Liver (tissue), 9 donors: ENCODE data around the gene RPTOR. TPM values are rescaled to one million over a fixed set of nuclear protein-coding genes. Genes with fewer than 3 reads are reported as not detected.

Experiments
- DNase-seq: peaks from one replicate; pipeline ENCODE4 v3.0.0-alpha.2; 2017; ENCODE audit warnings: low spot score
- H3K27ac ChIP-seq, 2 donors: one replicate each; pipeline ENCODE4 v1.7.0; 2013; ENCODE audit warnings: inconsistent platforms in 2 of 2, low read length in 2 of 2, control low read depth in 1 of 2, low read depth in 1 of 2, mild to moderate bottlenecking in 1 of 2
- H3K27me3 ChIP-seq, 4 donors: one replicate each; pipeline versions ENCODE4 v1.6.1 to v1.7.0; 2013; ENCODE audit warnings: low read length in 3 of 4, inconsistent platforms in 1 of 4, mild to moderate bottlenecking in 1 of 4, moderate library complexity in 1 of 4; ENCODE audit not compliant: control insufficient read depth in 4 of 4, insufficient read depth in 4 of 4
- H3K36me3 ChIP-seq, 4 donors: one replicate each; pipeline versions ENCODE4 v1.6.1 to v1.7.0; 2013; ENCODE audit warnings: low read length in 3 of 4, mild to moderate bottlenecking in 3 of 4, low read depth in 1 of 4, moderate library complexity in 1 of 4; ENCODE audit not compliant: control insufficient read depth in 4 of 4, insufficient read depth in 3 of 4
- H3K4me1 ChIP-seq, 4 donors: one replicate each; pipeline versions ENCODE4 v1.6.1 to v1.7.0; 2013; ENCODE audit warnings: low read length in 3 of 4, mild to moderate bottlenecking in 3 of 4, moderate library complexity in 1 of 4; ENCODE audit not compliant: control insufficient read depth in 4 of 4, insufficient read depth in 4 of 4
- H3K4me3 ChIP-seq, 3 donors: one replicate each; pipeline versions ENCODE4 v1.6.1 to v1.7.0; 2013; ENCODE audit warnings: low read length in 3 of 3, control low read depth in 1 of 3, low read depth in 1 of 3, mild to moderate bottlenecking in 1 of 3
- H3K9ac ChIP-seq, 2 donors: one replicate each; pipeline ENCODE4 v1.7.0; 2013; ENCODE audit warnings: low read length in 2 of 2, mild to moderate bottlenecking in 2 of 2, moderate library complexity in 2 of 2, control low read depth in 1 of 2, low read depth in 1 of 2
- H3K9me3 ChIP-seq, 4 donors: one replicate each; pipeline versions ENCODE4 v1.6.1 to v1.7.0; 2013; ENCODE audit warnings: low read length in 3 of 4; ENCODE audit not compliant: control insufficient read depth in 4 of 4
- EGR1 ChIP-seq, 2 donors: IDR thresholded peaks; 2 replicates each; pipeline ENCODE4 v1.6.1; 2016 to 2018; ENCODE audit warnings: antibody characterized with exemption in 2 of 2, low read depth in 2 of 2
- FOXA1 ChIP-seq: IDR thresholded peaks from 2 replicates; pipeline ENCODE4 v1.6.1; 2016; ENCODE audit warnings: antibody characterized with exemption
- FOXA2 ChIP-seq: IDR thresholded peaks from 2 replicates; pipeline ENCODE4 v1.6.1; 2016; ENCODE audit warnings: antibody characterized with exemption
- GABPA ChIP-seq, 2 donors: IDR thresholded peaks in 1 of 2; conservative IDR thresholded peaks in 1 of 2; 2 replicates each; pipeline ENCODE4 v1.6.1; 2016; ENCODE audit warnings: antibody characterized with exemption in 2 of 2, mild to moderate bottlenecking in 1 of 2, moderate library complexity in 1 of 2
- HNF4G ChIP-seq: IDR thresholded peaks from 2 replicates; pipeline ENCODE4 v1.6.1; 2016; ENCODE audit warnings: antibody characterized with exemption
- JUND ChIP-seq, 2 donors: IDR thresholded peaks; 2 replicates each; pipeline ENCODE4 v1.6.1; 2016; ENCODE audit warnings: antibody characterized with exemption in 2 of 2
- MAX ChIP-seq: IDR thresholded peaks from 2 replicates; pipeline ENCODE4 v1.6.1; 2016; ENCODE audit warnings: antibody characterized with exemption
- NR2F2 ChIP-seq: IDR thresholded peaks from 2 replicates; pipeline ENCODE4 v1.6.1; 2016; ENCODE audit warnings: antibody characterized with exemption
- RAD21 ChIP-seq, 2 donors: IDR thresholded peaks; 2 replicates each; pipeline ENCODE4 v1.6.1; 2016; ENCODE audit warnings: antibody characterized with exemption in 2 of 2, mild to moderate bottlenecking in 2 of 2
- RXRA ChIP-seq, 2 donors: IDR thresholded peaks; 2 replicates each; pipeline ENCODE4 v1.6.1; 2017 to 2018; ENCODE audit warnings: antibody characterized with exemption in 2 of 2, mild to moderate bottlenecking in 1 of 2
- TAF1 ChIP-seq: conservative IDR thresholded peaks from 2 replicates; pipeline ENCODE4 v1.6.1; 2016; ENCODE audit warnings: antibody characterized with exemption, mild to moderate bottlenecking
- YY1 ChIP-seq: IDR thresholded peaks from 2 replicates; pipeline ENCODE4 v1.6.1; 2016; ENCODE audit warnings: antibody characterized with exemption, mild to moderate bottlenecking
- WGBS: extraction: QIAGEN DNeasy Blood & Tissue Kit; methylation state at CpG from one replicate; pipeline ENCODE4 v1.1.7; 2013; 5-methylcytosine and 5-hydroxymethylcytosine counted together
- polyA plus RNA-seq, 2 donors: library from polyadenylated mRNA; stranded (reverse) in 1 of 2; unstranded in 1 of 2; fragments of 200-250 nt in 1 of 2; fragments of >200 nt in 1 of 2; fragmentation: Nextera tagmentation in 1 of 2; extraction: Ambion mirVana in 1 of 2; gene quantifications; one replicate each; pipeline versions ENCODE4 v1.2.1 to v1.2.3, GENCODE V29; 2013 to 2015
- total RNA-seq, 2 donors: library from RNA; depleted of rRNA; stranded (reverse); fragments of >200 nt; gene quantifications; one replicate each; pipeline ENCODE4 v1.2.3, GENCODE V29; 2014
- TF ChIP-seq, protein P1 (sequence below): fragments of 150-350 bp; IDR thresholded peaks from 2 replicates; pipeline ENCODE4 v1.5.1; 2017; ENCODE audit warnings: improper control_type of control experiment, low read depth, low read length; ENCODE audit not compliant: missing input control
- TF ChIP-seq, protein P2 (sequence below): IDR thresholded peaks from 2 replicates; pipeline ENCODE4 v1.6.1; 2016; ENCODE audit warnings: antibody characterized with exemption
- donor health status: healthy.
- donor health status: healthy.
- donor health status: healthy.
- donor health status: healthy.
- donor health status: healthy.

Gene RPTOR
- total and polyA plus RNA-seq, 4 donors, result 4.8 to 25.4 (median 11.6) TPM

GRCh38 chr17:80614332-80615047, 69.9 kb downstream of the RPTOR start:
- 93% methylated on average over 12 of the region's 12 CpGs for WGBS
- H3K36me3 ChIP-seq, result no peaks in the 10 kb centered on the region

GRCh38 chr17:80615376-80615775, 70.7 kb downstream of the RPTOR start:
- H3K36me3 ChIP-seq, result no peaks in the 10 kb centered on the region
- no peak for DNase-seq
- H3K9ac ChIP-seq, result no peak overlapping the region
- H3K27me3 ChIP-seq, result no peaks in the 10 kb centered on the region
- no peaks in the 10 kb centered on the region for H3K4me1 ChIP-seq
- TF ChIP-seq FOXA1, result no peak
- TF ChIP-seq, protein P1, sequence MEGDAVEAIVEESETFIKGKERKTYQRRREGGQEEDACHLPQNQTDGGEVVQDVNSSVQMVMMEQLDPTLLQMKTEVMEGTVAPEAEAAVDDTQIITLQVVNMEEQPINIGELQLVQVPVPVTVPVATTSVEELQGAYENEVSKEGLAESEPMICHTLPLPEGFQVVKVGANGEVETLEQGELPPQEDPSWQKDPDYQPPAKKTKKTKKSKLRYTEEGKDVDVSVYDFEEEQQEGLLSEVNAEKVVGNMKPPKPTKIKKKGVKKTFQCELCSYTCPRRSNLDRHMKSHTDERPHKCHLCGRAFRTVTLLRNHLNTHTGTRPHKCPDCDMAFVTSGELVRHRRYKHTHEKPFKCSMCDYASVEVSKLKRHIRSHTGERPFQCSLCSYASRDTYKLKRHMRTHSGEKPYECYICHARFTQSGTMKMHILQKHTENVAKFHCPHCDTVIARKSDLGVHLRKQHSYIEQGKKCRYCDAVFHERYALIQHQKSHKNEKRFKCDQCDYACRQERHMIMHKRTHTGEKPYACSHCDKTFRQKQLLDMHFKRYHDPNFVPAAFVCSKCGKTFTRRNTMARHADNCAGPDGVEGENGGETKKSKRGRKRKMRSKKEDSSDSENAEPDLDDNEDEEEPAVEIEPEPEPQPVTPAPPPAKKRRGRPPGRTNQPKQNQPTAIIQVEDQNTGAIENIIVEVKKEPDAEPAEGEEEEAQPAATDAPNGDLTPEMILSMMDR, result no peak
- TF ChIP-seq, protein P2, sequence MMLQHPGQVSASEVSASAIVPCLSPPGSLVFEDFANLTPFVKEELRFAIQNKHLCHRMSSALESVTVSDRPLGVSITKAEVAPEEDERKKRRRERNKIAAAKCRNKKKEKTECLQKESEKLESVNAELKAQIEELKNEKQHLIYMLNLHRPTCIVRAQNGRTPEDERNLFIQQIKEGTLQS, result no peak
- no peak for TF ChIP-seq FOXA2
- TF ChIP-seq JUND (IDR thresholded peaks at IDR 0.05), result no peak
- no peak for TF ChIP-seq MAX
- TF ChIP-seq RAD21 (IDR thresholded peaks at IDR 0.05), result no peak
- TF ChIP-seq HNF4G, result no peak
- TF ChIP-seq TAF1, result no peak
- no peak for TF ChIP-seq GABPA (IDR thresholded peaks at IDR 0.05 in 1 of 2, conservative IDR thresholded peaks at IDR 0.05 in 1 of 2)
- TF ChIP-seq EGR1 (IDR thresholded peaks at IDR 0.05; ENCODE audit: low read depth in 2 of 2), result no peak
- WGBS, result 95% methylated on average over 4 of the region's 4 CpGs
- no peak overlapping the region for H3K27ac ChIP-seq
- H3K9me3 ChIP-seq, result no peaks in the 10 kb centered on the region
- no peak overlapping the region for H3K4me3 ChIP-seq

More at GRCh38 chr17:80614332-80615047, 69.9 kb downstream of the RPTOR start:
- no peaks in the 10 kb centered on the region for H3K27me3 ChIP-seq
- no peak for DNase-seq
- no peaks in the 10 kb centered on the region for H3K4me1 ChIP-seq
- H3K27ac ChIP-seq, result no peak overlapping the region
- H3K9ac ChIP-seq, result no peak overlapping the region
- TF ChIP-seq, protein P2, result no peak
- TF ChIP-seq YY1 (no peak), NR2F2 (no peak), HNF4G (no peak), GABPA (IDR thresholded peaks at IDR 0.05 in 1 of 2, conservative IDR thresholded peaks at IDR 0.05 in 1 of 2) (no peak), JUND (IDR thresholded peaks at IDR 0.05) (no peak), MAX (no peak), FOXA1 (no peak), FOXA2 (no peak), RXRA (IDR thresholded peaks at IDR 0.05) (no peak)
- TF ChIP-seq, protein P1, result no peak
- H3K4me3 ChIP-seq, result no peak overlapping the region
- no peaks in the 10 kb centered on the region for H3K9me3 ChIP-seq
